ENCODE measurements around the gene SLC17A2.

SLC17A2 gene

DNA sequence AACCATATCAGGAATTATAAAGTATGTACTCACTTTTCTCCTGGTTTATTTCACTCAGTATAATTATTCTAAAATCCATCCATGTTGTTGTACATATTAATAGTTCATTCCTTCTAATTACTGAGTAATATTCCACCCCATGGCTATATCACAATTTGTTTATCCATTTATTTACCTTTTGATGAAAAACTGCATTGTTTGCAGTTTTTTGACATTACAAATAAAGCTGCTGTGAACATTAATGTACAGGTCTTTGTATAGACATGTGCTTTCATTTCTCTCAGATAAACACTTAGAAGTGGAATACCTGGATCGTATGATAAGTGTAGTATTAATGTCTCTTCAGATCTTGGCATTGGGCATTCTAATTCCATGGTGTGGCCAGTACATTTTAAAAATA is 60.7 kb downstream of the SLC17A2 start:
- CTCF ChIA-PET: no interaction called here
- no peak overlapping the region for H3K4me3 ChIP-seq (ENCODE audit: low read depth, low read length)
- no peak for DNase-seq (ENCODE audit: low read depth, low spot score)
- POLR2A ChIA-PET: no interaction called here
- TF ChIP-seq, protein P1, sequence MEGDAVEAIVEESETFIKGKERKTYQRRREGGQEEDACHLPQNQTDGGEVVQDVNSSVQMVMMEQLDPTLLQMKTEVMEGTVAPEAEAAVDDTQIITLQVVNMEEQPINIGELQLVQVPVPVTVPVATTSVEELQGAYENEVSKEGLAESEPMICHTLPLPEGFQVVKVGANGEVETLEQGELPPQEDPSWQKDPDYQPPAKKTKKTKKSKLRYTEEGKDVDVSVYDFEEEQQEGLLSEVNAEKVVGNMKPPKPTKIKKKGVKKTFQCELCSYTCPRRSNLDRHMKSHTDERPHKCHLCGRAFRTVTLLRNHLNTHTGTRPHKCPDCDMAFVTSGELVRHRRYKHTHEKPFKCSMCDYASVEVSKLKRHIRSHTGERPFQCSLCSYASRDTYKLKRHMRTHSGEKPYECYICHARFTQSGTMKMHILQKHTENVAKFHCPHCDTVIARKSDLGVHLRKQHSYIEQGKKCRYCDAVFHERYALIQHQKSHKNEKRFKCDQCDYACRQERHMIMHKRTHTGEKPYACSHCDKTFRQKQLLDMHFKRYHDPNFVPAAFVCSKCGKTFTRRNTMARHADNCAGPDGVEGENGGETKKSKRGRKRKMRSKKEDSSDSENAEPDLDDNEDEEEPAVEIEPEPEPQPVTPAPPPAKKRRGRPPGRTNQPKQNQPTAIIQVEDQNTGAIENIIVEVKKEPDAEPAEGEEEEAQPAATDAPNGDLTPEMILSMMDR (IDR thresholded peaks at IDR 0.05; ENCODE audit: insufficient read depth, low read length, missing control alignments): no peak

DNA sequence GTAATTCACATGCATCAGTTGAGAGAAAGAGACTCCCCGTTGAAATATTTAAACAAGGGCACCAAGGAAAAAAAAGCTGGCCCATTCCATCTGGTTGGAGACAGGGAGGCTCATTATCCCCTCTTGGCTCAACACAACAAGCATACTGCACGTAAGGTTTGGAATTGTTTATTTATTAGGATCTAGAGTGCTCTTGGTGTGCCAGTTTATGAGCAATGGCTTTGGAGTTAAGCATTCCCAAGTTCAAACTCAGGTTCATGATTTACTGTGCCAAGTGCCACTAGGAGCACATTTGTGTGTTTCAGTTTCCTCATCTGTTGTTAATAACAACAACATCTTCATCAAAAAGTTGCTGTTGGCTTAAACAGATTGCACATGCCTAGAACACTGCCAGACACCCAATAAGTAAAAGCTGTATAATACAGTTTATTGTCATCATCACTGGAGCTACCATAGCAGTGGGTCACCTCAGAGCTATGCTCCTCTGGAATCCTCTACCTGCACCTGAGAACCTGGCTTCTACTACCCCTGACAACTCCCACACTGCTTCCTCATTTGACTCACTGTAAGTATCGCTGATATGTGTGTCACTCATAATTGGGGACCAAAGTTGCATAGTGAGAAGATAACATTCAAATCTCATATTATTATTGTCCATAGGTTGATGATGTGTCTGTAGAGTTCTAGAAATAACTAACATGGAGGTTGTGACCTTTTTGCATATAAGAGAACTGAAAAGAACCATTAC is 61.9 kb downstream of the SLC17A2 start:
- TF ChIP-seq, protein P1 (IDR thresholded peaks at IDR 0.05; ENCODE audit: insufficient read depth, low read length, missing control alignments): no peak
- ChIA-PET CTCF (no interaction called here), POLR2A (no interaction called here)
- H3K4me3 ChIP-seq (ENCODE audit: low read depth, low read length): no peak overlapping the region
- no peak for DNase-seq (ENCODE audit: low read depth, low spot score)

DNA sequence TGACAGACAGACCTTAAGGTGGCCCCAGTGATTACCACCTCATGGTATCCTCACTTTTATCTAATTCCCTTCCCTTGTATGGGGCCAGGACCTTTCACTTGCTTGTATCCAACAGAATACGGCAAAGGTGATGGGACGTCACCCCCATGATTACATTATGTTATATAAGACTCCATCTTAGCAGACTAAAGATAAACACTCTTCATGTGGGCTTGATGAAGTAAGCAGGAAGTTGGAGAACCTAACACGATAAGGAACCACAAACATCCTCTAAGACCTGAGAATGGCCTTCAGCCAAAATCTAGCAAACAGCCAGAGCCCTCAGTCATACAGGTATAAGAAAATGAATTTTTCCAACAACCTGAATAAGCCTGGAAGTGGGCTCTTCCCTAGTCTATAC is 64.5 kb downstream of the SLC17A2 start:
- TF ChIP-seq, protein P1 (IDR thresholded peaks at IDR 0.05; ENCODE audit: insufficient read depth, low read length, missing control alignments): no peak
- no peak overlapping the region for H3K4me3 ChIP-seq (ENCODE audit: low read depth, low read length)
- CTCF ChIA-PET: no interaction called here
- POLR2A ChIA-PET: no interaction called here
- DNase-seq (ENCODE audit: low read depth, low spot score): no peak

DNA sequence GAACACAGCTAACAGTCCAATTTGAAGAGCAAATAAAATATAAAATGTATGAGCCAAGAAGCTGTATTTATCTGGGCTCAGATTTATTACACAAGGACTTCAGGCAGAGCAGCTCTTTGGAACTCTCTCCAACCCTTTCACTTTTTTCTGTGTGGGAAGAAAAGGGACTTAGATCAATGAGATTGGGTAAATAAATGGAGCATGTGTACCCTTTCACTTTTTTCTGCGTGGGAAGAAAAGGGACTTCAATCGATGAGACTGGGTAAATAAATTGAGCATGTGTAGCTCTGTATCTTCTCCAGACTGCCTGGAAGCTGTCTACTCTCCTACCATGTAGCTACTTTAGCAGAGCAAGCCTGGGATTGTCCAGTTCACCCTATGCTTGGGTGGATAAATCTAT is 67.1 kb downstream of the SLC17A2 start:
- DNase-seq (ENCODE audit: low read depth, low spot score): no peak
- TF ChIP-seq, protein P1 (IDR thresholded peaks at IDR 0.05; ENCODE audit: insufficient read depth, low read length, missing control alignments): no peak
- no peak overlapping the region for H3K4me3 ChIP-seq (ENCODE audit: low read depth, low read length)
- POLR2A ChIA-PET: no interaction called here
- CTCF ChIA-PET: no interaction called here

All from AG04449 (cell line).